HG03575 (cell line): ENCODE results near the gene CDC5L.

Experiments
- ATAC-seq: cut with Tn5 transposase; IDR thresholded peaks from one replicate; pipeline ENCODE4 v1.9.1; 2021; ENCODE audit not compliant: unreplicated experiment, insufficient number of reproducible peaks, low FRiP score; ENCODE audit errors: extremely low read depth

Gene CDC5L

DNA sequence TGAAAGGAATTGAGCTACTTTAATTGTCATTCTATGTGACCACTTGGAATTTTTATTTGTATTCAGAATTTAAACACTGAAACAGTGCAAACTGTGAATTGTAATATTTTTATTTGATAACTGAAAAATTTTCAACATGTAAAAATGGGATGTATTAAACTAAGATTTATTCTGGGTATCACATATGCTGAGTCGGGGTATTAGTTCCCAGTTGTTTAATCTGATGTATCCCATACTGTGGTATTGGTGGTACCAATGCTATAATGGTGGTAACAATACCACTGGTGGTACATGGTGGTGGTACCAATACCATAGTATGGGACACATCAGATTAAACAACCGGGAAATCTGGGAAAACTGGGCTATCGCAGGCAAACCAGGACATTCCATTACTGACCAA is 79.4 kb downstream of the CDC5L start:
- no peak for ATAC-seq

DNA sequence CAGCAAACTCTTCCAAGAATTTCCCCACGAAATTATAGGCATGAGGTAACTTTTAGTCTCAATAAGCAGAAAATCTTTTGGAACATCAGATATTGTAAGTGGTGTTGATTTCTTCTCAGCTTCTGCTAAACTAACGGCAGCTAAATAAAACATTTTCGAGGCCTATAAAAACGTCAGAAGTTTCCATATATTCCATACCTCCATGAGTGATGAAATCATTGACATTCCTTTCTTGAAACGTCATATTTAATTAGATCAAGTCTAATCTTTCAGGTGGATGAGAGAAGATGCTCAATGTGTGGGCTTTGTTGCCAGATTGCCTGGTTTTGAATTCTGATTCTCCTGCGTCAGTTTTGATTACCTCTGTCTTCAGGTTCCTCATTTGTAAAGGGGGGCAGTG is 81.3 kb downstream of the CDC5L start:
- no peak for ATAC-seq

DNA sequence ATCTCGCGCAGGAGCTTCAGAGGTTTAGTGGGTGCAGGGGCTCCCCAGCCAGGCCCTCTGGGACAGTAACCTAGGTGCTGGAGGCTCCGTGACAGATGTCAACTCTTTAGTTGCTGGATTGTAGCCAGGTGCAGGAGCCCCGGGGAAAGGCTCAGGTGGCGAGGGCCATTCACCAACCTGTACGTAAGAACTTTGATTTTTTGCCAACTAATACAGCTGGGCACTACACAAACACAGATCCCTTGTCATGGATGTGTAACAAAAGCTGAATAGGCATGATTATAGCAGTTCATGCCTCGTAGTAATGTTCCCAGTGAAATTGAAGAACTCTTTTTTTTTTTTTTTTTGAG is 82.6 kb downstream of the CDC5L start:
- ATAC-seq: no peak

DNA sequence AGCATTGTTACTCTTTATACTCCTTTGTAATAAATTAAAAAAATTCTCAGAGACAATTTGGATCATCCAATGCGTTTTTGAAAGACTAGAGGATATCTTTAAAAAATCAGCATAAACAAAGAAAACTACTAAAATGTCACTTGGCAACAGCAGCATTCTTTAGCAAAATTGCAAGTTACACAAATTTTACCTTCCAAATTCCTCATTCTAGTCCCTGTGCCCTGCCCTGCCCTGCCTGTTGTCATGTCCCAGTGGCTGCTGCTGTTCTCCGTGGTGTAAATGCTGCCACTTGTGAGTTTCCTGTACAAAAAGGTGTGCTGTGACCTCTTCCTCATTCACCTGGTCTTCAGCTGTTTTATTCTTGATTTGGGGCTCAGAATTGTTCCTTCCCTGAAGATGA is 83.2 kb downstream of the CDC5L start:
- no peak for ATAC-seq

DNA sequence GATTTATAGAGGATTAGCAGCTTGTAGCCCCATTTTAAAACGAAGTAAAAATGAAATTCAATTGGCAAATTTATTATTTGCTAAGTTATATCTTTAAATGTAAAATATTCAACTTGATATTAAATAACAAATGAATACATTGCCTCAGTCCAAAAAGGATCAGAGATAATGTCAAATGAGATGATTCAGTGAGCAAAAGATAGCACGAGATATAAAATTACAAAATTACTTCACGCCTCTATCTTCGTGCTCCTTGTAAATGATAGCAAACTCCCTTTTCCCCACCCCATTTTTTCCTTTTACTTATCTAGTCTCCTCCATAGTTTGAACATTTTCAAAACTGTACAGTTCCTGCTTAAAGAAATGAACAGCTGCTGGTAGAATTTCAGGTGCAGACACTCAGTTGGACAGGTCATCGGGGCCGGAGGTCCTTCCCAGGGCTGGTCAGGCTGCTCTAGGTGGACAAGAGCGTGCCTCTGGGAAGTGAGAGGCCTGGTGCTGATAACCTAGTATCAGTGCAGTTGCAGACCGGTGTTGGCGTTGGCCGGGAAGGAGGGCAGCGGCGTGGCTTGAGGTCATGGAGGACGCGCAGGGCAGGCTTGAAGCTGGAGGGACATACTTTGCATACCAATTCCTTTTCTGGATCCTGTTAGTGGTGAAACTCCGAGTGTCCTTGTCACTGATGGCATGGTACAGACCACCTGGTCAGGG is 83.9 kb downstream of the CDC5L start:
- no peak for ATAC-seq

DNA sequence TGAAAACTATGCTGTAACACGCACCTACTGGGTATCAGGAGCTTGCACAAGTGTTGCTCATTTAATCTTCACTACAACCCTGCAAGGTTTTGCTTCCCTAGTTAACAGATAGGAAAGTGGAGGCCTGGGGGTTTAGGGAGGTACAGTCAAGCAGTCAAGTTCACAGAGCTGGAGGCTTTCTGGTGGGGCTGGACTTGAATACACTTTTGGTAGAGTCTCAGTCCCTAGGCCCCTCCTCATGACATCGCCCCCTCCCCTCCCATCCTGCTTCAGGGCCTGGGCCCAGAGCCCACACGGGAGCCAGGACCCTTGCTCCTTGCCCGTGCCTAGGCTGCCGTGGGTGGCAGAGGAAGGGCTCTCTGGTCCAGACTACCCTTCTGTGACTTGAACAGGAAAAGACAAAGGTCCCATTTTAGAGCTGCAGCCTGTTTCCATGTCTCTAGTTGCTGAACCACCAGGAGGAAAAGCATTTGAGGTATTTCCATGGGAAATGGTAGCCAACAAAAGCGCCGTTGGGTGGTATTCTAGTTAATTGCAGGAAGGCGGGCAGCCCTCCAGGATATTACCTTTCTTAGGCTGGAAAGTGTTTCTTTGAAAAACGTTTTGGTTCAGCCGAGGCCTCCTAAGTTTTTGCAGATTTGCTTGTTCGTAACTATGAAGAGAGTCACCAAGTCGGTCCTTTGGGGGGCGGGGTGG is 84.9 kb downstream of the CDC5L start:
- no peak for ATAC-seq

DNA sequence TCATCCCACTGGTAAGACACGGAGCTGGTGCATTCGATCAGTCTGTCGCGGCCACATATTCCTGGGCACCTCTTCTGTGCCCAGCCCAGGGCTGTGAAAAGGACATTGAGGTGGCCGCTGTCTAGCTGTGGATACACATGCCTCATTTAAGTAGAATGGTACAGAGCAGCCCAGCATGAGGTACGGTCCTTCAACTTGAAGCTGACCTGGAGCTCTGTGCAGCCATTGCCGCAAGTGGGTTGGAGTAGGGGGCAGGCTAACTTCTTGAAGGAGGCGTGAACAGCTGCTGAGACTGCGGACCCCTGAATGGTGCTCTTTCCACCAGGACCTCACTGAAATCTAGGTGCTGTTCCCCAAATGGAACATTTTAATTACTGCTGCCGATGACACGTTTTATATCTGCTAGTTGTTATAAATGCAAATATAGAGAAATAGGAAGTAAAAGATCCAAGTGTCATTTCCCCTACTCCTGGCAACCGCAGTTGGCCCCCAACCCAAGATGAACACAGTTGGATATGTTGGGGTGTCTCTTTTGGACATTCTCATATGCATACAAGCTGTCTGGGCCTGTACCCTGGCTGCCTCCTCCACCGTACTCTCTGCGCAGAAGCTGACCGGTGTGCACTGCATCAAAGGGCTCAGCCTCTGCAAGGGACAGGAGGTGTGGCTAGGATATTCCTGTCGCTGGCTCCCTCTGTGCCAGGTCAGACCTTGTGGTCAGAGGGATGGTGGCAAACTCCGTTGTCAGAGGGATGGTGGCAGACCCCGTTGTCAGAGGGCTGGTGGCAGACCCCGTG is 86.1 kb downstream of the CDC5L start:
- ATAC-seq: no peak

DNA sequence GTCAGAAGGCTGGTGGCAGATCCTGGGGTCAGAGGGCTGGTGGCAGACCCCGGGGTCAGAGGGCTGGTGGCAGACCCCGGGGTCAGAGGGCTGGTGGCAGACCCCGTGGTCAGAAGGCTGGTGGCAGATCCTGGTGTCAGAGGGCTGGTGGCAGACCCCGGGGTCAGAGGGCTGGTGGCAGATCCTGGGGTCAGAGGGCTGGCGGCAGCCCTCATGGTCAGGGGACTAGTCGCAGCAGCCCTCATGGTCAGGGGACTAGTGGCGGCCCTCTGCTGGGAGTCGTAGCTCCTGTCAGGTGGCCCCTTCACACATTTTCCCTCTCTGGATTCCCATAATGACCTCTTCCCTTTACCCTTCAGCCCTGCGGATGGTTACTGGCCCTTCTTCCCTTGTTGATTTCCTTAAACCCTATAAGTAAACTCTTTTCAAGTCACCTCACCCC is 86.7 kb downstream of the CDC5L start:
- no peak for ATAC-seq

DNA sequence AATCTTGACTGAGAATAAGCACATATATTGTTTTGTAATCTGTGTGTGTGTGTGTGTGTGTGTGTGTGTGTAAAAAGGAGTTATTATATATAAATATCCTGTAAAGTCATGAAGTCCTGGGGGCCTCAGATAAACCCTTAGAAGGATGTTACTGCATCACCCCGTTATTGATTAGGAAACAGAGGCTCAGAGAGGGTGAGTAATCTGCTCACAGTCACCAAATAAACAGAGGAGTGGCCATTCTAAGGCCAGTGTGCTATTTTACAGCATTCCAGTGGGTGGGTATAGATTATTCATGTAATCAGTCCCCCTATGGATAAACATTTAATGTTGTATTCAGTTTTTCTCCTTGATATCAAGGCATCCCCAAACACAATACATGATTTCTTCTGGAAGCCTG is 87.1 kb downstream of the CDC5L start:
- no peak for ATAC-seq

DNA sequence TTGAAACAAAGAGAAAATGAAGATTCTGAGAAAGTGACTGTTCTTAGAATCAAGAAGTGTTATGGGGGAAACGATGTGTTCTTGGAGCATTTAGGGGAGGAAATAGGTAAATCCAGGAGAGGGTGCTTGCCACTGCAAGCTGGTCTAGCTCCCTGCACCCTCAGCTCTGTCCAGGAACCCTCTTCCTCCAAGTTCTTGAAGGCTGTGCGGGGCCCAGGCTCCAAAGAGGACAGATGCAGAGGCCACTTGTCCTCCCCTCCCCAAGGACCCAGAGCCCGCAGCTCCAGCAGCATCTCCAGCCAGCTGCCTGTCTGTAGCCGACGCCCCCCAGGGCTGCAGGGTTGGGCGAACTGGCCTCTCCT is 87.9 kb downstream of the CDC5L start:
- ATAC-seq: no peak

DNA sequence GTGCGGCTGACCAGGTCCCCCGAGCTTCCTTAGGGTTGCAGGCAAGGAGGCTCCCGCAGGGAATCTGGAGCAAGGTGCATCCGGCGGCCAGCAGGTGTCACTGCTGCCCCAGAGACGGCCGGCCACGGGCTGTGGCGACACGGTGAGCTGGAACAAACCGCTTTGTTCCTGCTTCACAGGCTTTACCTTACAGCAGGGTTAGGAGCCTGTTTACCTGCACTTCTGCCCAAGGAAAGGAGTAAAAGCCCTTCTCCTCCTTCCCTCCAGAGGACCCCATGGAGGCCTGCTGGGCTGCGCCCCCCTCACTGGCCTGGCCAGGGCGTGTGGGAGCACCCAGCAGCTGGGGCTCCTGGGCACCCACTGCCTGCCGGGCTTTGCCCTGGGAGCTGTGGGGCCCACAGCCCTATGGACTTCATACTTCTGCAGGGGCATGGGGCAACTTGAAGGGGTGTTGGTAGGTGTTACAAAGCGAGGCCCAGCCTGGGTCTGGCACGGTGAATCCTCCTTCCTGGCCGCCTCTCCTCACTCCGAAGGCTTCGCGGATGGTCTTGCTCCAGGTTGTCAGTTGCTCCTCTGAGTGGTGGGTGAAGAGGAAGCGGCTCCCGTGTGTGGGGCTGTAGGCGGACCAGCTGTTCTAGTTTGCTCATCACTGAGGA is 88.4 kb downstream of the CDC5L start:
- ATAC-seq: no peak

DNA sequence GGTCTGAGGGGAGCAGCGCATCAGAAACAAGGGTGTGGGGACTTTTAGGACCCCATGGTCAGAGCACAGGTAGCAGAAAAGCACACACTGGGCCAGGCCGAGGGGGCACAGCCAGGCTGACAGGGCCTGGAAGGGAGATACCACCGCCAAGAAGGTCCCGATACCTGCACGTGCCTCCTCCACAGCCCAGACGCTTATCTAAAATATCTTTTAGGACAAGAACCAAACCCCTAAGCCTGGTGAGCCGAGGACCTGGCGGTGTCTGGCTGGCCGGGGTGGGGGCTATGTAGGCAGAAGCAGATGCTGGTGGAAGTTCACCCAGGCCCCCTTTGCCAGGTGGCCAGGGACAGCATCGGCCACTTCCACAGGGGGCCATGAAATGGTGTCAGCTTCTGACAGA is 89.3 kb downstream of the CDC5L start:
- ATAC-seq: no peak

DNA sequence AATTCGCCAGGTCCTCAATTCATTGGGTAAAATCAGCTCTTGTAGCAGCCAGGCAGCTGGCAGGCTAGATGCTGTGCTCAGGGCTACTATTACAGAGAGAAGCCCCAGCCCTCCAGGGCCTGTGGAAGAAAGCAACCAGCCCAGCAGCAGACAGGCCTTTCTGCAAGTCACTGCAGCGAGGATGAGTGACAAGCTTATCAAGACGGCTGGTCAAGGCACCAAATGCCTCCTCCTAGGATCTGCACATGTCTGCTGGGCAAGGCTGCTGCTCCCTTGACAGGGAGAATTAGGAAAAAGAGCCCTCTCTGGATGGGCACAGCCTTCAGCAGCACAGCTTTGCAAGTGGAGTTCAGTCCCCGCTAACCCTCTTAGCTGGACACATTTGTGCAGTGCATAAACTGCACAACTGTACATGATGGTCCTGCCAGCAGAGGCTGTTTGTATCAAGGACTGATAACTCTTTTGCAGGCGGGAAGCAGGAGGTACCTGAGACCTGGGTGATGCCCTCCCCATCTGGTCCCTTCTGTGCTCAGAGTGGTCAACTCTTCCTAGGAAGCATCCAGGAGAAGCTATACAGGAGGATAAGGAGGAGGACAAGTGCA is 89.9 kb downstream of the CDC5L start:
- ATAC-seq: no peak

DNA sequence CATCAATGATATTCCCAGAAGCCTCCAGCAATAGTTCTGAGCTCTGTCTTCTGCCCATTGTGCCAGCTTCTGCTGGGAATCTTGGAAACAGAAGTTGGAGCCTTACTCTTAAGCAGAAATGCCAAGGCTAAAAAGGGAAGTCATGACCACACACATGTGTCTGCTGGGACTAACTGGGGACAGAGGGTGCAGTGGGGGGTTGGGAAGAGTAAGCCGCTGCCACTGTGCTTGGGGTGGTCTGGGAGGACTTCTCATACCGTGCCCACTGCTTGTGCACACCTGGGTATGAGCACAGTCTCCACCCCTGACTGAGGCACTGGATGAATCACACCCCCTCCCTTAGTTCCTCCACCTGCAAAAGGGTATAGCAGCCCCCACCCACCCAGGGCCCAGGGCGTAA is 90.7 kb downstream of the CDC5L start:
- no peak for ATAC-seq

DNA sequence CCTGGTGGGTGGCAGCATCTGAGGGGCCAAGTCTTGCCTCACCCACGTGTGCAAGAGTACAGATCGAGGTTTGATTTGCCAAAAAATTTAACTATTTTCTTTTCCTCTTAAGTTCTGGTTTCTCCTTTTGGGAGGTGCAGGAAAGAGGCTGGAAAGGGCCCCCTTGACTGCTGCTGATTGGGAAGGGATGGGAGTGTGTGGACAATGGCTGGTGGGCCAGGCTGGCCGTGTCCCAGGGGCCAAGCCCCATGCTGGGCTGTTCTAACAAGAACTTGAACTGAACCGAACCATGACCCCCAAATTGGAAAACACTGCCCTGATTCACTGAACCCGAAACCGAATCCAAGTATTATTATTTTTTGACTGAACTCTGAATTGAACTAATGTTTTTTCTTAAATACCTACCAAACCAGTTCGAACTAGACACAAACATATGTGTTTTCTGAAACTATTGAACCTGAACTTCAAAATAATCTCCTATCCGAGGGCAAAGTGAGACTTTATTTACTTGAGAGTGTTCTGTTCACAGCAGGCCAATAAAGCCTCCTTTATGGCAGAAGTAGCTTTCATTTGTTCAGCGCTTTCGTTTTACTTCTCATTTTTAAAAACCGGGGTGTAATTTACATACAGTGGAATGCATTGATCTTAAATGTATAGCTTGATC is 91.2 kb downstream of the CDC5L start:
- ATAC-seq: no peak

DNA sequence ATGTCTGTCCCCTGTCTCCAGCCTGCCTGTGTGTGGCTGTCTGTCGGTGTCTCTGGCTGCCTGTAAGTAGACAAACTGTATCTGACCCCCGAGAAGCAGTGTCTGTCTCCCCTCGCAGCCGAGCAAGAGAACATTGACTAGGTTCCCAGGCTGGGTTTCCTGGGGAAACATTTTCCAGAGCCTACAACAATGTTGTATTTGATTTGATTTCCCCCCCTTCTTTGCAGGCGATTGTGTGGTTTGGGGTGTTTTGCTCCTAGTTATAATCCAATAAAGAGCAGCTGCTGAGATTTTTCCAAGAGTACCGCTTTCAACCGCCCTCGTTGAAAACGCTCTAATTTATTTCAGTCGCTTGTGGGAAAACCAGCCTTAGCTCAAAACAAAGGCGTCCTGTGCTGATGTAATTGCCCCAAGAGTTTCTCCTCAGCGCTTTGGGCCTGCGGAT is 92.6 kb downstream of the CDC5L start:
- no peak for ATAC-seq

DNA sequence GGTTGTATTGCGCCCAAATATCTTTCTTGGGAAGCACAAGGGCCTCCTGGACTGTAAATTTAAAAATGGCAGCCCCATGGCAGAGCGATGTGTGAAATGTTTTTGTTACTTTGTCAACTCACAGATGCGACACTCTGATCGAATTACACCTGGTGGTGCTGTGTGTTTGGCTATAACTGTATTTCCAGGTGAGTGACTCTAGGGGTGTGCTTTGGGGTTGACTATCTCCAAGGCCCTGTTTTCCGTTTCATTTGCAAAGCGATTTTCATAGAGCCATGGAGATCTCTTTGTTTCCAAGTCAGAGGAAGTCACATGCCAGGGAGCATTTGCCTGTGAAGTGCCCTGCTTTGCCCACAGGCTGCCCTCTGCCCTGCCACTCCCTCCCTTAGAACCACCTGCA is 93.5 kb downstream of the CDC5L start:
- no peak for ATAC-seq

DNA sequence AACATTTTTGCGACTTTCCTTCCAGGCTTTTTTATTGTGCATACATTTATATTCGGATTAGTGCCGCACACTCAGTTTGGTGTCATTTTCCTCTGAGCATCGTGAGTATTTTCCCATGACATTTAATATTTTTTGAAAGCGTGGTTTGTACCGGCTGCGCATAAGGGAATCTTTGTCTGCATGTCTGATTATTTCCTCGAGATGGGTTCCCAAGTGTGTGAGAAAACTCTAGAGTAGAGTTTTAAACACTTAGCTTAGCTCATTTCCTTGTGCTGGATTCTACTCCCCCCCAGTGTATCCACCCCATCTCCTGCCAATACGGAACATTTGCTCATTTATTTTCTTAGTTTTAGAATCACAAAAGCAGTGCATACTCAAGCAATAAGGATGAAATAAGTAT is 94.3 kb downstream of the CDC5L start:
- no peak for ATAC-seq
